K562 (cell line): ENCODE data around the gene FBXL22. TPM values are rescaled to one million over a fixed set of nuclear protein-coding genes. Genes with fewer than 3 reads are reported as not detected.
A peak's percentile ranks its signal among the peaks of the same experiment; 100 is the strongest.

Experiments used
- ATAC-seq: fragments of 200-7000 bp; cut with Tn5 transposase; 3 replicates; pipeline ENCODE4 v1.9.1; 2020; ENCODE audit warnings: moderate library complexity
- BruUV-seq: library from RNA; stranded (reverse); fragments of 400-500 nt; replicated peaks from 2 replicates; lab custom pipeline; 2021; lab: Mats Ljungman, UMichigan
- CTCF ChIA-PET: fragments of 300-600 bp; formaldehyde crosslinking; extraction: SDS; loops from one replicate; lab custom pipeline; 2021; ENCODE audit warnings: low intra/inter-chr PET ratio; lab: Yijun Ruan, JAX
- POLR2A ChIA-PET: fragments of 300-600, 350-650 bp; sonication (Branson Sonifier 250); formaldehyde crosslinking; extraction: SDS; loops from one replicate; lab custom pipeline; 2021; ENCODE audit warnings: antibody characterized with exemption, inconsistent platforms; lab: Yijun Ruan, JAX
- DNase-seq, 4 experiments: peaks; one replicate each; pipeline versions ENCODE4 v3.0.0 to v3.0.0-alpha.2; 2011 to 2018; ENCODE audit warnings: low spot score in 3 of 4, mixed read lengths in 3 of 4; ENCODE audit errors: extremely low read depth in 1 of 4
- FAIRE-seq: peaks from 2 replicates; lab custom pipeline; 2011; peaks lifted over from hg19 to GRCh38; lab: Jason Lieb, UNC
- H2AFZ ChIP-seq: 2 replicates; pipeline ENCODE4 v1.6.0; 2011; ENCODE audit warnings: low read depth, low read length, control low read depth, inconsistent platforms
- H3K27ac ChIP-seq: fragments of 200-600 bp; 3 replicates; pipeline ENCODE4 v1.8.0; 2011; ENCODE audit warnings: low read depth, mild to moderate bottlenecking, control low read depth, inconsistent platforms, low read length, moderate library complexity, mixed read lengths; ENCODE audit errors: extremely low read depth
- H3K27me3 ChIP-seq, 2 experiments: fragments of 300-600 bp in 1 of 2; 2 replicates in 1 of 2; 3 replicates in 1 of 2; pipeline versions ENCODE4 v1.6.0 to v1.8.0; 2011; ENCODE audit warnings: inconsistent platforms in 2 of 2, low read length in 2 of 2, mild to moderate bottlenecking in 1 of 2, mixed read lengths in 1 of 2, moderate library complexity in 1 of 2; ENCODE audit not compliant: control insufficient read depth in 2 of 2, insufficient read depth in 2 of 2
- H3K36me3 ChIP-seq: fragments of 300-600 bp; 3 replicates; pipeline ENCODE4 v1.8.0; 2011; ENCODE audit warnings: mild to moderate bottlenecking, low read length, inconsistent platforms; ENCODE audit not compliant: control insufficient read depth, insufficient read depth
- H3K4me1 ChIP-seq, 2 experiments: fragments of 200-600 bp in 1 of 2; replicated peaks in 1 of 2; 2 replicates in 1 of 2; 3 replicates in 1 of 2; pipeline versions ENCODE4 v1.5.1 to v1.8.0; 2011; ENCODE audit warnings: inconsistent platforms in 2 of 2, low read length in 2 of 2, mild to moderate bottlenecking in 1 of 2, mixed read lengths in 1 of 2, moderate library complexity in 1 of 2; ENCODE audit not compliant: control insufficient read depth in 2 of 2, insufficient read depth in 2 of 2
- H3K4me2 ChIP-seq: 2 replicates; pipeline ENCODE4 v1.6.1; 2011; ENCODE audit warnings: low read length, control low read depth, inconsistent platforms, mixed read lengths; ENCODE audit not compliant: insufficient read depth
- H3K4me3 ChIP-seq: fragments of 200-600 bp; sonication (generic), shearing (Covaris generic); 2 replicates; pipeline ENCODE4 v1.5.1; 2016; ENCODE audit warnings: control low read depth, inconsistent platforms
- H3K79me2 ChIP-seq: fragments of 200-600 bp; 3 replicates; pipeline ENCODE4 v1.8.0; 2011; ENCODE audit warnings: low read length, inconsistent platforms; ENCODE audit not compliant: control insufficient read depth, insufficient read depth
- H3K9ac ChIP-seq, 2 experiments: 2 replicates each; pipeline versions ENCODE4 v1.6.0 to v1.6.1; 2011; ENCODE audit warnings: low read depth in 2 of 2, low read length in 2 of 2, control low read depth in 1 of 2, inconsistent platforms in 1 of 2, mild to moderate bottlenecking in 1 of 2, mixed read lengths in 1 of 2; ENCODE audit not compliant: insufficient read depth in 1 of 2
- H3K9me1 ChIP-seq: one replicate; pipeline ENCODE4 v1.6.0; 2011; ENCODE audit warnings: inconsistent platforms, mild to moderate bottlenecking, low read length, moderate library complexity; ENCODE audit not compliant: control insufficient read depth, insufficient read depth
- H3K9me3 ChIP-seq: replicated peaks from 2 replicates; pipeline ENCODE4 v1.5.1; 2011; ENCODE audit warnings: low read depth, low read length, inconsistent platforms; ENCODE audit not compliant: control insufficient read depth, insufficient read depth
- H4K20me1 ChIP-seq: replicated peaks from 2 replicates; pipeline ENCODE4 v1.6.1; 2011; ENCODE audit warnings: low read length, inconsistent platforms, mixed read lengths; ENCODE audit not compliant: control insufficient read depth, insufficient read depth
- FOXO4 ChIP-seq: fragments of 450-650 bp; formaldehyde crosslinking; IDR thresholded peaks from 2 replicates; pipeline ENCODE4 v1.4.0; 2020; ENCODE audit warnings: mild to moderate bottlenecking, moderate library complexity
- HLTF ChIP-seq: fragments of 450-650 bp; IDR thresholded peaks from 2 replicates; pipeline ENCODE4 v1.6.1; 2016
- PCBP1 ChIP-seq: fragments of 200-400 bp; formaldehyde crosslinking; IDR thresholded peaks from 2 replicates; pipeline ENCODE4 v1.6.1; 2018; ENCODE audit warnings: mild to moderate bottlenecking, low read depth, low read length; ENCODE audit not compliant: poor library complexity, severe bottlenecking
- PHF8 ChIP-seq: fragments of 200-600 bp; sonication (generic); IDR thresholded peaks from 2 replicates; pipeline ENCODE4 v1.6.1; 2012; ENCODE audit warnings: mixed run types, mild to moderate bottlenecking, inconsistent platforms, low read length, moderate library complexity, borderline replicate concordance
- SETDB1 ChIP-seq: IDR thresholded peaks from one replicate; pipeline ENCODE4 v1.6.1; 2012; ENCODE audit warnings: low read length, control low read depth, inconsistent platforms
- ZBTB7A ChIP-seq: IDR thresholded peaks from 2 replicates; pipeline ENCODE4 v1.6.1; 2011; ENCODE audit warnings: low read depth, mild to moderate bottlenecking, low read length, moderate library complexity, borderline replicate concordance; ENCODE audit not compliant: control insufficient read depth
- WGBS: fragments of 100-300 bp; shearing (Covaris generic); methylation state at CpG from one replicate; pipeline ENCODE4 v1.1.6; 2016; ENCODE audit warnings: low coverage, mixed read lengths; ENCODE audit not compliant: insufficient coverage; ENCODE audit errors: missing lambda C conversion rate; 5-methylcytosine and 5-hydroxymethylcytosine counted together
- in situ Hi-C: fragments of 300-500 bp; cut with MboI; formaldehyde crosslinking; loops from 4 replicates; pipeline ENCODE4 v1.15.0; 2018; ENCODE audit warnings: inconsistent platforms, mixed read lengths
- intact Hi-C: fragments of 100-400 bp; cut with micrococcal nuclease; formaldehyde crosslinking; loops from 2 replicates; pipeline ENCODE4 v1.14.2; 2022
- polyA plus RNA-seq, 8 experiments: library from polyadenylated mRNA; depleted of rRNA in 4 of 8; stranded (reverse) in 5 of 8; unstranded in 3 of 8; fragments of >200 nt; fragmentation: Nextera tagmentation in 2 of 8; fragmentation: Illumina TruSeq in 1 of 8; extraction: Ambion mirVana in 2 of 8; extraction: Trizol in 1 of 8; gene quantifications; 2 replicates each; pipeline versions ENCODE4 v1.2.1 to v1.2.3, GENCODE V29; 2011 to 2014; ENCODE audit warnings: inconsistent platforms in 1 of 8, missing spikeins in 1 of 8
- total RNA-seq, 7 experiments: library from RNA; depleted of rRNA in 6 of 7; stranded (reverse); fragments of >200 nt in 6 of 7; fragmentation: Illumina TruSeq in 2 of 7; extraction: Trizol in 2 of 7; gene quantifications; 2 replicates each; pipeline versions ENCODE4 v1.2.1 to v1.2.3, GENCODE V29; 2011 to 2021; ENCODE audit warnings: low replicate concordance in 1 of 7
- TF ChIP-seq, protein P1 (sequence below): fragments of 250-450 bp; sonication (Bioruptor Pico); IDR thresholded peaks from 2 replicates; pipeline ENCODE4 v1.8.0; 2022; ENCODE audit warnings: moderate library complexity, mild to moderate bottlenecking, inconsistent platforms

FBXL22 gene
- total and polyA plus RNA-seq, 9 of the 15 experiments (the other 6 are each of a cell fraction or from before 2014, with no cell fraction given), result not detected

DNA sequence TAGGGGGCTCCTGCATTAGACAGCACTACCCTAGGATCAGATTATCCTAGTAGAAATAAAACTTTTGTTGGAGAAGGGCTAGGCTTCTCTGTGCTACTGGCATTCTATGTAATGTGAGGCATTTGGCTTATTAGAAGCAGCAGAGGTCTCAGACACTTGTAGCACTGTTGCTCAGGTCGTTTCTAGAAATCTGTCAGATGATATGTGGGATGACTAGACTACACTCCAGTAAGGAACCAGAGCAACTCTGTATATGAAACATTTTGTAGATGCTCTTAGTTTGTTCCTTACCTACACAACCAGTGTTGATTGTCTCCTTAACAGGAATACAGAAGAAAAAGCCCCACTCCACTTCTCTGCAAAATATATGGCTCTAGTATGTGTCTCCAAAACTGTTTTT, 21.9 kb upstream of the FBXL22 start (continued):
- TF ChIP-seq PCBP1 (no peak), SETDB1 (no peak)
- TF ChIP-seq, protein P1, sequence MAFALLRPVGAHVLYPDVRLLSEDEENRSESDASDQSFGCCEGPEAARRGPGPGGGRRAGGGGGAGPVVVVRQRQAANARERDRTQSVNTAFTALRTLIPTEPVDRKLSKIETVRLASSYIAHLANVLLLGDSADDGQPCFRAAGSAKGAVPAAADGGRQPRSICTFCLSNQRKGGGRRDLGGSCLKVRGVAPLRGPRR (CRISPR knock-in tag), result no peak

DNA sequence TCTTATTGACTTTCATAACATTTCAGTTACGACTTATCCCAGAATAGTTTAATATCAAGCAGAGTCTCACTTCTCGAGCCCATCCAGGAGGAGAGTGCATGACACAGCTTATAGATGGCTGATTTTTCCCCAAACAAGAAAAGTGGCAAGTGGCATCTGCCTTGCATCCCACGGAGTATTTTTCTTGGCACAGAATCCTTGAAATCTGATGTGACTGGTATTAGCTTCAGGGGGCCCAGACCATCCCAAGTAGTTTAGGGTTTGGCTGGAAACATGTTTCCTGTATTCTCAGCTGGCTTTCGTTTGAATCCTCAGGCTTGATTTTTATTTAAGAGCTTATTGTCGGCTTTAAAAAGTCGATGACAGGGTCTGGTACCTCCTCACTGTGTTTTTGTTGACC, 20.7 kb upstream of the FBXL22 start:
- Histone ChIP-seq H3K36me3 (peaks cover 53% of the 10 kb centered on the region), H3K27me3 (no peaks in the 10 kb centered on the region), H3K4me3 (no peak overlapping the region), H3K79me2 (no peaks in the 10 kb centered on the region), H3K27ac (no peak overlapping the region), H2AFZ (no peak overlapping the region), H4K20me1 (no peaks in the 10 kb centered on the region), H3K9me3 (no peaks in the 10 kb centered on the region), H3K4me1 (peaks cover 0 to 8% of the 10 kb centered on the region in 2 experiments; a peak in 2 of 5 replicates), H3K4me2 (no peak overlapping the region), H3K9ac (no peak overlapping the region), H3K9me1 (no peaks in the 10 kb centered on the region)
- ATAC-seq, result no peak
- CTCF ChIA-PET, result no interaction called here
- TF ChIP-seq ZBTB7A (no peak), FOXO4 (CRISPR knock-in tag) (no peak), HLTF (no peak), PHF8 (no peak)
- in situ Hi-C loops, result no loop called here
- WGBS, result 90% methylated on average over 6 of the region's 6 CpGs
- intact Hi-C loops, result no loop called here
- no peak for DNase-seq
- FAIRE-seq, result peak; percentile 23
- no TSS peak for BruUV-seq
- POLR2A ChIA-PET, result interaction anchor here (0.6 kb wide), 1 partner anchor 128 kb away, joined by 3 read pairs; no protein-coding TSS in a partner anchor
